GM23338 (cell line): ENCODE measurements around the gene ANAPC13. TPM values are rescaled to one million over a fixed set of nuclear protein-coding genes. Genes with fewer than 3 reads are reported as not detected.

Source experiments
- ATAC-seq: fragments of 200-7000 bp; cut with Tn5 transposase; 3 replicates; pipeline ENCODE4 v1.9.1; 2020
- DNase-seq: peaks from one replicate; pipeline ENCODE4 v3.0.0-alpha.2; 2015; ENCODE audit warnings: low spot score
- H2AFZ ChIP-seq: fragments of 200-600 bp; sonication (generic); 2 replicates; pipeline ENCODE4 v1.8.0; 2016; ENCODE audit warnings: antibody characterized with exemption, mild to moderate bottlenecking, moderate library complexity
- H3F3A ChIP-seq: fragments of 200-600 bp; sonication (generic); replicated peaks from 2 replicates; pipeline ENCODE4 v1.8.0; 2017; ENCODE audit warnings: antibody characterized with exemption, mixed run types, low read depth
- H3K27ac ChIP-seq: fragments of 200-600 bp; sonication (generic); 2 replicates; pipeline ENCODE4 v1.6.1; 2016; ENCODE audit warnings: low read depth
- H3K27me3 ChIP-seq: fragments of 200-600 bp; sonication (generic); 2 replicates; pipeline ENCODE4 v1.8.0; 2016; ENCODE audit warnings: mild to moderate bottlenecking, mixed run types, moderate library complexity; ENCODE audit not compliant: insufficient read depth
- H3K36me3 ChIP-seq: fragments of 200-600 bp; sonication (generic); 2 replicates; pipeline ENCODE4 v1.8.0; 2016; ENCODE audit warnings: mild to moderate bottlenecking; ENCODE audit not compliant: insufficient read depth
- H3K4me1 ChIP-seq: fragments of 200-600 bp; sonication (generic); 2 replicates; pipeline ENCODE4 v1.8.0; 2016; ENCODE audit warnings: mild to moderate bottlenecking, moderate library complexity; ENCODE audit not compliant: insufficient read depth
- H3K4me2 ChIP-seq: fragments of 200-600 bp; sonication (generic); 2 replicates; pipeline ENCODE4 v1.7.1; 2017; ENCODE audit warnings: mixed run types
- H3K4me3 ChIP-seq: fragments of 200-600 bp; sonication (generic); 2 replicates; pipeline ENCODE4 v1.6.1; 2016; ENCODE audit warnings: mixed run types
- H3K79me2 ChIP-seq: fragments of 200-600 bp; sonication (generic); replicated peaks from 2 replicates; pipeline ENCODE4 v1.8.0; 2017; ENCODE audit warnings: mild to moderate bottlenecking; ENCODE audit not compliant: insufficient read depth
- H3K9me2 ChIP-seq: fragments of 200-600 bp; sonication (generic); 2 replicates; pipeline ENCODE4 v1.8.0; 2017; ENCODE audit not compliant: insufficient read depth
- H4K20me1 ChIP-seq: fragments of 200-600 bp; sonication (generic); replicated peaks from 2 replicates; pipeline ENCODE4 v1.8.0; 2017; ENCODE audit warnings: mild to moderate bottlenecking; ENCODE audit not compliant: insufficient read depth
- H3K27ac Mint-ChIP-seq: 2 replicates; pipeline ENCODE4 v1.8.0; 2020; ENCODE audit warnings: inconsistent platforms, mild to moderate bottlenecking, moderate library complexity, mixed read lengths
- H3K27me3 Mint-ChIP-seq: 3 replicates; pipeline ENCODE4 v1.8.0; 2022; ENCODE audit warnings: low read depth, mild to moderate bottlenecking, moderate library complexity, mixed read lengths, inconsistent platforms; ENCODE audit not compliant: insufficient read depth, poor library complexity
- H3K36me3 Mint-ChIP-seq: 3 replicates; pipeline ENCODE4 v1.8.0; 2021; ENCODE audit warnings: low read depth, mild to moderate bottlenecking, inconsistent platforms, moderate library complexity, mixed read lengths
- H3K4me1 Mint-ChIP-seq: 3 replicates; pipeline ENCODE4 v1.8.0; 2020; ENCODE audit warnings: mild to moderate bottlenecking, inconsistent platforms, mixed read lengths
- H3K4me3 Mint-ChIP-seq: 3 replicates; pipeline ENCODE4 v1.8.0; 2021; ENCODE audit warnings: moderate library complexity, mild to moderate bottlenecking, inconsistent platforms, mixed read lengths
- H3K9me3 Mint-ChIP-seq: 3 replicates; pipeline ENCODE4 v1.8.0; 2020; ENCODE audit warnings: moderate library complexity, mild to moderate bottlenecking, inconsistent platforms, mixed read lengths
- CREB1 ChIP-seq: fragments of 250-450 bp; sonication (Bioruptor Pico); IDR thresholded peaks from 2 replicates; pipeline ENCODE4 v1.5.0; 2020; ENCODE audit warnings: low read depth, mild to moderate bottlenecking, moderate library complexity
- EZH2 ChIP-seq: fragments of 200-600 bp; sonication (generic); IDR thresholded peaks from one replicate; pipeline ENCODE4 v1.8.0; 2017; ENCODE audit warnings: antibody characterized with exemption, mild to moderate bottlenecking, low read depth; ENCODE audit not compliant: unreplicated experiment
- EZH2phosphoT487 ChIP-seq: fragments of 200-600 bp; sonication (generic); IDR thresholded peaks from one replicate; pipeline ENCODE4 v1.8.1; 2018; ENCODE audit warnings: antibody characterized with exemption; ENCODE audit not compliant: unreplicated experiment
- JUNB ChIP-seq: IDR thresholded peaks from one replicate; pipeline ENCODE4 v1.6.1; 2016; ENCODE audit warnings: antibody characterized with exemption; ENCODE audit not compliant: unreplicated experiment
- NANOG ChIP-seq: IDR thresholded peaks from 2 replicates; pipeline ENCODE4 v1.6.1; 2016; ENCODE audit warnings: antibody characterized with exemption, borderline replicate concordance
- POLR2AphosphoS5 ChIP-seq: IDR thresholded peaks from 2 replicates; pipeline ENCODE4 v1.6.1; 2016; ENCODE audit warnings: antibody characterized with exemption, low read depth
- STAT1 ChIP-seq: IDR thresholded peaks from one replicate; pipeline ENCODE4 v1.6.1; 2016; ENCODE audit warnings: antibody characterized with exemption; ENCODE audit not compliant: unreplicated experiment
- ZNF114 ChIP-seq: fragments of 250-450 bp; sonication (Bioruptor Pico); IDR thresholded peaks from 2 replicates; pipeline ENCODE4 v1.5.0; 2020; ENCODE audit warnings: mild to moderate bottlenecking, moderate library complexity
- ZNF331 ChIP-seq: fragments of 250-450 bp; sonication (Bioruptor Pico); IDR thresholded peaks from 2 replicates; pipeline ENCODE4 v1.5.0; 2020; ENCODE audit warnings: low read depth, mild to moderate bottlenecking, moderate library complexity
- polyA plus RNA-seq: library from polyadenylated mRNA; unstranded; fragments of >200 nt; fragmentation: Nextera tagmentation; extraction: Ambion mirVana; gene quantifications from 2 replicates; pipeline ENCODE4 v1.2.1, GENCODE V29; 2016
- total RNA-seq: library from RNA; depleted of rRNA; stranded (reverse); fragments of >200 nt; shearing (Covaris generic); gene quantifications from 2 replicates; pipeline ENCODE4 v1.2.3, GENCODE V29; 2014
- TF ChIP-seq, protein P1 (sequence below), 2 experiments: fragments of 200-600 bp in 1 of 2; sonication (generic) in 1 of 2; conservative IDR thresholded peaks; 2 replicates each; pipeline versions ENCODE4 v1.5.1 to v1.6.1; 2016 to 2017; ENCODE audit warnings: antibody characterized with exemption in 2 of 2, low read depth in 2 of 2, mild to moderate bottlenecking in 2 of 2, moderate library complexity in 1 of 2
- TF ChIP-seq, protein P2 (sequence below): IDR thresholded peaks from one replicate; pipeline ENCODE4 v1.6.1; 2018; ENCODE audit warnings: antibody characterized with exemption; ENCODE audit not compliant: unreplicated experiment
- TF ChIP-seq, protein P3 (sequence below): IDR thresholded peaks from 2 replicates; pipeline ENCODE4 v1.6.1; 2016; ENCODE audit warnings: antibody characterized with exemption

Gene ANAPC13
- total and polyA plus RNA-seq, 2 experiments from 2014 or later, result 44.4 to 76.8 TPM

DNA sequence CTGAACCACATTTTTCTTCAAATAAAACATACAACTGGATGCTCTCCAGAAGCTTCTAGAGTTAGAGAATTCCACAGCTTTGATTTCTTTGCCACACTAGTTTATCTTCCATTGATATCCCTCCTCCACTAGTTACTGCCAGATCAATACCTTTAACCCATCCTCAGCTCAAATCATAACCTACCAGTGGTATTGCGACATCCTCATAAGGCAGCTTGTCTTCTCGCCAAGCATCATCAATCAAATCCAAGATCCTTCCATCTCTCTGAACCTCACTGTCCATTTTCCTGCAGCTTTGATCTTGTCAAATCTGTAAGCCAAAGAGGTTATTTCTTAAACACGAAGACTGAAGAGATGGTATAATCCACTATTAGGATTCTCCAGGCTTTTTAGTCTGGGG lies 3.2 kb downstream of the ANAPC13 start:
- Histone ChIP-seq H2AFZ (no peak overlapping the region), H3K36me3 (peaks cover 33% of the 10 kb centered on the region; the same call in 1 of the 2 replicates), H3K4me3 (no peak overlapping the region), H3K27me3 (no peaks in the 10 kb centered on the region), H4K20me1 (peaks cover 4% of the 10 kb centered on the region; the same call in 1 of the 2 replicates), H3K9me2 (no peaks in the 10 kb centered on the region), H3K27ac (no peak overlapping the region), H3F3A (0 out of 2 replicates have a peak, but pooled peaks cover 3% of the 10 kb centered on the region), H3K79me2 (peaks cover 24% of the 10 kb centered on the region), H3K4me1 (peaks cover 14% of the 10 kb centered on the region), H3K4me2 (no peak overlapping the region)
- Mint-ChIP-seq H3K4me1 (peaks cover 19% of the 10 kb centered on the region), H3K27me3 (peaks cover 9% of the 10 kb centered on the region), H3K4me3 (no peak overlapping the region), H3K9me3 (no peaks in the 10 kb centered on the region), H3K36me3 (peaks cover 54% of the 10 kb centered on the region), H3K27ac (no peak overlapping the region)
- ATAC-seq (no peak), DNase-seq (no peak)
- TF ChIP-seq, protein P1, sequence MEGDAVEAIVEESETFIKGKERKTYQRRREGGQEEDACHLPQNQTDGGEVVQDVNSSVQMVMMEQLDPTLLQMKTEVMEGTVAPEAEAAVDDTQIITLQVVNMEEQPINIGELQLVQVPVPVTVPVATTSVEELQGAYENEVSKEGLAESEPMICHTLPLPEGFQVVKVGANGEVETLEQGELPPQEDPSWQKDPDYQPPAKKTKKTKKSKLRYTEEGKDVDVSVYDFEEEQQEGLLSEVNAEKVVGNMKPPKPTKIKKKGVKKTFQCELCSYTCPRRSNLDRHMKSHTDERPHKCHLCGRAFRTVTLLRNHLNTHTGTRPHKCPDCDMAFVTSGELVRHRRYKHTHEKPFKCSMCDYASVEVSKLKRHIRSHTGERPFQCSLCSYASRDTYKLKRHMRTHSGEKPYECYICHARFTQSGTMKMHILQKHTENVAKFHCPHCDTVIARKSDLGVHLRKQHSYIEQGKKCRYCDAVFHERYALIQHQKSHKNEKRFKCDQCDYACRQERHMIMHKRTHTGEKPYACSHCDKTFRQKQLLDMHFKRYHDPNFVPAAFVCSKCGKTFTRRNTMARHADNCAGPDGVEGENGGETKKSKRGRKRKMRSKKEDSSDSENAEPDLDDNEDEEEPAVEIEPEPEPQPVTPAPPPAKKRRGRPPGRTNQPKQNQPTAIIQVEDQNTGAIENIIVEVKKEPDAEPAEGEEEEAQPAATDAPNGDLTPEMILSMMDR (conservative IDR thresholded peaks at IDR 0.05; ENCODE audit: low read depth in 2 of 2), result no peak
- TF ChIP-seq ZNF114 (CRISPR knock-in tag), result no peak
- TF ChIP-seq ZNF331 (CRISPR knock-in tag), result no peak
- TF ChIP-seq, protein P2, sequence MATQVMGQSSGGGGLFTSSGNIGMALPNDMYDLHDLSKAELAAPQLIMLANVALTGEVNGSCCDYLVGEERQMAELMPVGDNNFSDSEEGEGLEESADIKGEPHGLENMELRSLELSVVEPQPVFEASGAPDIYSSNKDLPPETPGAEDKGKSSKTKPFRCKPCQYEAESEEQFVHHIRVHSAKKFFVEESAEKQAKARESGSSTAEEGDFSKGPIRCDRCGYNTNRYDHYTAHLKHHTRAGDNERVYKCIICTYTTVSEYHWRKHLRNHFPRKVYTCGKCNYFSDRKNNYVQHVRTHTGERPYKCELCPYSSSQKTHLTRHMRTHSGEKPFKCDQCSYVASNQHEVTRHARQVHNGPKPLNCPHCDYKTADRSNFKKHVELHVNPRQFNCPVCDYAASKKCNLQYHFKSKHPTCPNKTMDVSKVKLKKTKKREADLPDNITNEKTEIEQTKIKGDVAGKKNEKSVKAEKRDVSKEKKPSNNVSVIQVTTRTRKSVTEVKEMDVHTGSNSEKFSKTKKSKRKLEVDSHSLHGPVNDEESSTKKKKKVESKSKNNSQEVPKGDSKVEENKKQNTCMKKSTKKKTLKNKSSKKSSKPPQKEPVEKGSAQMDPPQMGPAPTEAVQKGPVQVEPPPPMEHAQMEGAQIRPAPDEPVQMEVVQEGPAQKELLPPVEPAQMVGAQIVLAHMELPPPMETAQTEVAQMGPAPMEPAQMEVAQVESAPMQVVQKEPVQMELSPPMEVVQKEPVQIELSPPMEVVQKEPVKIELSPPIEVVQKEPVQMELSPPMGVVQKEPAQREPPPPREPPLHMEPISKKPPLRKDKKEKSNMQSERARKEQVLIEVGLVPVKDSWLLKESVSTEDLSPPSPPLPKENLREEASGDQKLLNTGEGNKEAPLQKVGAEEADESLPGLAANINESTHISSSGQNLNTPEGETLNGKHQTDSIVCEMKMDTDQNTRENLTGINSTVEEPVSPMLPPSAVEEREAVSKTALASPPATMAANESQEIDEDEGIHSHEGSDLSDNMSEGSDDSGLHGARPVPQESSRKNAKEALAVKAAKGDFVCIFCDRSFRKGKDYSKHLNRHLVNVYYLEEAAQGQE, result no peak
- no peak for TF ChIP-seq POLR2AphosphoS5
- TF ChIP-seq STAT1, result no peak
- no peak for TF ChIP-seq JUNB
- TF ChIP-seq NANOG, result no peak
- no peak for TF ChIP-seq EZH2phosphoT487

DNA sequence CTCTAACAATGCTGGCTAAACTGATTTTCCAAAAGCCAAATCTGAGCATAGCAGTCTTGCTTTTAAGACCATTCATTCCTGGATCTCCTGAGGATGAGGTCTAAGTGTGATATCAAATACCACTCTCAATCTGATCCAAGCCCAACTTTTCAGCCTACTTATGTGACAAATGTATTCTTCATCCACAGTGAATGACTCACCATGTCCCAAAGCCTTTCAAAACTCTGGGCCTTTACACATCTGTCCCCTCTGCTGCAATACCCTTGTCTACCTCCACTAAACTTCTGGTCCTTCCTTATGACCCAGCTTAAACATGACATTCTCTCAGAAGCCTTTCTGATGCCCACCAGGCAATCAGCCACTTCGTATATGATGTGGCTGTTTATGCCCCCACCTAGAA lies 4.6 kb downstream of the ANAPC13 start:
- no peak overlapping the region for H3K4me2 ChIP-seq
- H3K4me3 Mint-ChIP-seq, result no peak overlapping the region
- H3K27ac ChIP-seq, result no peak overlapping the region
- no peaks in the 10 kb centered on the region for H3K9me2 ChIP-seq
- H3K36me3 ChIP-seq, result peaks cover 39% of the 10 kb centered on the region
- peaks cover 7% of the 10 kb centered on the region for H3K27me3 Mint-ChIP-seq
- ATAC-seq (no peak), DNase-seq (no peak)
- H3K4me1 ChIP-seq, result peaks cover 9% of the 10 kb centered on the region
- H3K9me3 Mint-ChIP-seq, result no peaks in the 10 kb centered on the region
- no peak overlapping the region for H3K27ac Mint-ChIP-seq
- peaks cover 10% of the 10 kb centered on the region for H3K4me1 Mint-ChIP-seq
- H4K20me1 ChIP-seq, result peaks cover 4% of the 10 kb centered on the region; the same call in 1 of the 2 replicates
- H3K4me3 ChIP-seq, result no peak overlapping the region
- peaks cover 68% of the 10 kb centered on the region for H3K36me3 Mint-ChIP-seq
- H2AFZ ChIP-seq, result no peak overlapping the region
- H3K27me3 ChIP-seq, result no peaks in the 10 kb centered on the region
- H3K79me2 ChIP-seq, result peaks cover 14% of the 10 kb centered on the region
- H3F3A ChIP-seq, result 0 out of 2 replicates have a peak, but pooled peaks cover 3% of the 10 kb centered on the region
- TF ChIP-seq EZH2phosphoT487 (no peak), CREB1 (CRISPR knock-in tag) (no peak), EZH2 (no peak), ZNF331 (CRISPR knock-in tag) (no peak), JUNB (no peak), ZNF114 (CRISPR knock-in tag) (no peak), POLR2AphosphoS5 (no peak), NANOG (no peak)
- TF ChIP-seq, protein P3, sequence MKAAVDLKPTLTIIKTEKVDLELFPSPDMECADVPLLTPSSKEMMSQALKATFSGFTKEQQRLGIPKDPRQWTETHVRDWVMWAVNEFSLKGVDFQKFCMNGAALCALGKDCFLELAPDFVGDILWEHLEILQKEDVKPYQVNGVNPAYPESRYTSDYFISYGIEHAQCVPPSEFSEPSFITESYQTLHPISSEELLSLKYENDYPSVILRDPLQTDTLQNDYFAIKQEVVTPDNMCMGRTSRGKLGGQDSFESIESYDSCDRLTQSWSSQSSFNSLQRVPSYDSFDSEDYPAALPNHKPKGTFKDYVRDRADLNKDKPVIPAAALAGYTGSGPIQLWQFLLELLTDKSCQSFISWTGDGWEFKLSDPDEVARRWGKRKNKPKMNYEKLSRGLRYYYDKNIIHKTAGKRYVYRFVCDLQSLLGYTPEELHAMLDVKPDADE, result no peak
- TF ChIP-seq, protein P2, result no peak
